Neuron (in vitro differentiated cells): ENCODE results near the gene NEDD4L.

Experiments used
- H2AFZ ChIP-seq: one replicate; pipeline ENCODE4 v1.6.1; 2013; ENCODE audit warnings: low read depth, mild to moderate bottlenecking, inconsistent platforms, low read length, moderate library complexity
- H3K27me3 ChIP-seq: one replicate; pipeline ENCODE4 v1.6.1; 2013; ENCODE audit warnings: low read length; ENCODE audit not compliant: insufficient read depth
- H3K36me3 ChIP-seq: one replicate; pipeline ENCODE4 v1.6.1; 2013; ENCODE audit warnings: low read length; ENCODE audit not compliant: insufficient read depth
- H3K4me1 ChIP-seq: one replicate; pipeline ENCODE4 v1.6.1; 2013; ENCODE audit warnings: low read length; ENCODE audit not compliant: insufficient read depth
- H3K4me3 ChIP-seq: 2 replicates; pipeline ENCODE4 v1.5.1; 2013; ENCODE audit warnings: mild to moderate bottlenecking, low read length, moderate library complexity
- H3K9me3 ChIP-seq: one replicate; pipeline ENCODE4 v1.6.1; 2013; ENCODE audit warnings: low read length

NEDD4L gene

DNA sequence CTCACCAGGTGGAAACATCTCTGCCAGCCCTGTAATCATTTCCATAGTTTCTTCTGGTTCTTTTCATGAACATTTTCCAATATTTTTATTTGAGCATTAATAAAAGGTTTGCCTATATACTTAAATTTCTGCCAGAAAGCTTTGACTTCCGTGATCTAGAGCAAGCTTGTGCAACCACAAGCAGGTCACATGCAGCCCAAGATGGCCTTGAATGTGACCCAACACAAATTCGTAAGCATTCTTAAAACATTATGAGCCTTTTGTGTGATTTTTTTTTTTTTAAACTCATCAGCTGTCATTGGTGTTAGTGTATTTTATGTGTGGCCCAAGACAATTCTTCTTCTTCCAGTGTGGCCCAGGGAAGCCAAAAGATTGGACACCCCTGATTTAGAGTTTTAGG is 51.6 kb downstream of the NEDD4L start:
- H3K9me3 ChIP-seq = peaks cover 3% of the 10 kb centered on the region
- H3K4me3 ChIP-seq = no peak overlapping the region
- no peaks in the 10 kb centered on the region for H3K27me3 ChIP-seq

GRCh38 chr18:58096658-58097057 is 52.6 kb downstream of the NEDD4L start:
- peaks cover 3% of the 10 kb centered on the region for H3K4me1 ChIP-seq
- no peaks in the 10 kb centered on the region for H3K27me3 ChIP-seq
- peaks cover 3% of the 10 kb centered on the region for H3K9me3 ChIP-seq
- H3K36me3 ChIP-seq = no peaks in the 10 kb centered on the region
- no peak overlapping the region for H2AFZ ChIP-seq
- H3K4me3 ChIP-seq = no peak overlapping the region

More for the DNA sequence above, 51.6 kb downstream of the NEDD4L start:
- no peak overlapping the region for H2AFZ ChIP-seq
- no peaks in the 10 kb centered on the region for H3K36me3 ChIP-seq
- H3K4me1 ChIP-seq = no peaks in the 10 kb centered on the region

- peaks cover 10% of the 10 kb centered on the region for H3K4me1 ChIP-seq
- no peak overlapping the region for H2AFZ ChIP-seq
- H3K4me3 ChIP-seq = no peak overlapping the region
- peaks cover 3% of the 10 kb centered on the region for H3K9me3 ChIP-seq
- H3K36me3 ChIP-seq = no peaks in the 10 kb centered on the region
- H3K27me3 ChIP-seq = no peaks in the 10 kb centered on the region
Measured at GRCh38 chr18:58097121-58097906, 53.3 kb downstream of the NEDD4L start.

GRCh38 chr18:58097907-58098166 is 53.8 kb downstream of the NEDD4L start:
- H2AFZ ChIP-seq = no peak overlapping the region
- no peaks in the 10 kb centered on the region for H3K27me3 ChIP-seq
- peaks cover 3% of the 10 kb centered on the region for H3K9me3 ChIP-seq
- H3K4me1 ChIP-seq = peaks cover 10% of the 10 kb centered on the region
- H3K4me3 ChIP-seq = no peak overlapping the region
- no peaks in the 10 kb centered on the region for H3K36me3 ChIP-seq

GRCh38 chr18:58098706-58099105 is 54.7 kb downstream of the NEDD4L start:
- no peaks in the 10 kb centered on the region for H3K36me3 ChIP-seq
- no peaks in the 10 kb centered on the region for H3K27me3 ChIP-seq
- H3K4me3 ChIP-seq = no peak overlapping the region
- peaks cover 3% of the 10 kb centered on the region for H3K9me3 ChIP-seq
- peaks cover 10% of the 10 kb centered on the region for H3K4me1 ChIP-seq
- H2AFZ ChIP-seq = no peak overlapping the region

DNA sequence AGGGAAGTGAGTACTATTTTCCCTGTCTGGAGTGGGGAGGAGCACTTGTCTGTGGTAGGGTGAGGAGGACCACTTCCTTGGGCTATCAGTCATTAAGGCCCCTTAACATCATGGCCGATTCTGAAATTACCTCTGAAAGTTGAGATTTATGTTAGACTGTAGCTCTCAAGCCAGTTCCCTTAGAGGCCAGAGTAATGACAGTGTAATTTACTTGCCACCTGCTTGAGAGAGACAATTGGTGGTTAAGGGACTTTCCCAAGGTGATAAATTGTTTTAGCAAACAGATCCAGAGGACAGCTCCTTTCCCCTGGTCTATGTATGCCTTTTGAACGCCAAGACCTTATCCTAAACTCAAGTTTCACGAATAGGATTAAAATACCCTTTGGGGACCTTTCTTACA is 56.1 kb downstream of the NEDD4L start:
- Histone ChIP-seq H3K9me3 (no peaks in the 10 kb centered on the region), H3K27me3 (no peaks in the 10 kb centered on the region), H3K4me3 (no peak overlapping the region), H3K4me1 (peaks cover 10% of the 10 kb centered on the region), H2AFZ (no peak overlapping the region), H3K36me3 (no peaks in the 10 kb centered on the region)

DNA sequence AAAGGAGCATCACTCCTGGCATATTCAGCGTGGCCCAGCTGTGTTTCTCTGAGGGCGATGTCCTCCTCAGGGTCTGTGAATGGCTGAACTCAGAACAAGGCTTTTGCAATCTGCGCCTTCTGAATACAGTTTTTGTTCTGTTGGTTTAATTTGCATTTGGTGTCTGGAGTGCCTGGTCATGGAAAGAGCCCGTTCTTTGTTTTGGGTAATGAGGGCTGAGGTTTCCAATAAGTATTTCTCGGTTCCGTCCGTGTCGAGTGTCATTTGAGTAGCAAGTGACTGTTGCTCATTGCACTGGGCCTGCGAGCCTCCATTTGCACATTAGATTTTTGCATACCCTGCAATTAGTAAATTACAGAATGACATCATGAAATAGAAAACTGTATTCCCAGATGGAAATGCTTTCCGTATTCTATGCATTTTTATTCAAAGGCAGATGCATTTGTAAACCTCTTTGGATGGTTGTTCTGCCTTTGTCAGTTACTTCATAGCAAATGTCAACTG is 57.3 kb downstream of the NEDD4L start:
- no peak overlapping the region for H2AFZ ChIP-seq
- no peak overlapping the region for H3K4me3 ChIP-seq
- H3K36me3 ChIP-seq = no peaks in the 10 kb centered on the region
- H3K9me3 ChIP-seq = no peaks in the 10 kb centered on the region
- H3K27me3 ChIP-seq = no peaks in the 10 kb centered on the region
- peaks cover 16% of the 10 kb centered on the region for H3K4me1 ChIP-seq

DNA sequence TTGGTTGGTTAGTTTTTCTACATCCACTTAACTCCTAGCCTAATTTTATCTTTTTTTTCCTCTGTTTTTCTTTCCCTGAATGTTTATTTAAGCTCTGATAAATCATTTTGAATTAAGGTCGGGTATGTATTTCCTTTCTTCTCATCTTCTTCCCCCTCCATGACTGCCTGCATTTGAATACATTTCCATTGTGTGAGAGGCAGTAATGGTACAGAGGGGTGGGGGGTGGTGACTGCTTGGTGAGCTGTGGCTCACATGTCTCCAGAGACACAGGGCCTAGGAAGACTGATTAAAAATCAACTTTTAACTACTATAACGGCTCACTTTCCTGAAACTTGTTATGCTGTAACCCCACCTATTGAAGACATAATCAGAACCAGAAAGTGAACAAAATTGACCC is 58.0 kb downstream of the NEDD4L start:
- Histone ChIP-seq H3K4me3 (no peak overlapping the region), H3K36me3 (no peaks in the 10 kb centered on the region), H3K9me3 (no peaks in the 10 kb centered on the region), H3K4me1 (peaks cover 16% of the 10 kb centered on the region), H2AFZ (no peak overlapping the region), H3K27me3 (no peaks in the 10 kb centered on the region)

GRCh38 chr18:58102875-58103274 is 58.8 kb downstream of the NEDD4L start:
- Histone ChIP-seq H3K4me3 (no peak overlapping the region), H3K36me3 (no peaks in the 10 kb centered on the region), H3K27me3 (no peaks in the 10 kb centered on the region), H3K4me1 (peaks cover 16% of the 10 kb centered on the region), H3K9me3 (no peaks in the 10 kb centered on the region), H2AFZ (no peak overlapping the region)

DNA sequence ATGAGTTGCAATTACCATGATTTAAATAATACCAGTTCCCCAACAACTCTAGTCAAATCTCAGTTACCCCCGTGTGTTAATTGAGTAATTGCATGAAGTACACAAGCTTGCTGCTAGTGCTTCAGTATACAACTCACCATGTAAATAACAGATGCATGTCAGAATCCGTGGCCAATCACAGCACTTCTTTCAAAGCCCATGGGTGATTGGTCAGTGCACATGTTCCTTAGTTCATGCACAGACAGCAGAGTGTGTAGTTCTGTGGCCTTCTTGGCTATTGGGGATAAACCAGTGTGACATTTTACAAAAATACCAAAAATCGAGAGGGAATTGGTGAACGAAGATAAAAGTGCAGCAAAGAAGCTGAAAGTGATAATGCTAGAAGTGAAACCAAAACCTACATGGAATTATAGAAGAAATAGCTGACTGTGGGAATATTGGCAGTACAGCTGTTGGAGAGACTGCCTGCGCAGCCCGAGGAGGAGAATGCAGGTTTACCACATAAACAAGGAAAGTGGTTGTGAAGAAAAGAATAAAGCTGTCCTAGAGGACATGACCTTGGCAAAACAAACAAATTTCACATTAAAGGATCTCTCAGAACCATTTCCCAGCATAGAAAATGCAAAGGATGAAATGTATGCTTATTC is 59.4 kb downstream of the NEDD4L start:
- peaks cover 16% of the 10 kb centered on the region for H3K4me1 ChIP-seq
- H2AFZ ChIP-seq = no peak overlapping the region
- H3K4me3 ChIP-seq = no peak overlapping the region
- H3K9me3 ChIP-seq = no peaks in the 10 kb centered on the region
- H3K27me3 ChIP-seq = no peaks in the 10 kb centered on the region
- no peaks in the 10 kb centered on the region for H3K36me3 ChIP-seq

DNA sequence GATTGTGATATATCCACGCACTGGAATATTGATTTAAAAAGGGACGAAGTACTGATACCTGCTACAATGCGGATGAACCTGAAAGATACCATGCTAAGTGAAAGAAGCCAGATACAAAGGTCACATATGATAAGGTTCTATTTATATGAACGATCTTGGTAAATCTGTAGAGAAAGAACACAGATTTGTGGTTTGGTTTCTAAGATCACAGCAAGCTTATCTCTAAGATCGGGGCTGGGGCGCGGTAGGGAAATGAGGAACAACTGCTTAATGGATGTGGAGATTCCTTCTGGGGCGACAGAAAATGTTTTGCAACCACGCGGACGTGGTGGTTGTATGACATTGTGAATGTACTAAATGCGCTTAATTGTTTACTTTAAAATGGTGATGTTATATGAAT is 60.1 kb downstream of the NEDD4L start:
- Histone ChIP-seq H3K9me3 (no peaks in the 10 kb centered on the region), H3K36me3 (no peaks in the 10 kb centered on the region), H2AFZ (no peak overlapping the region), H3K4me1 (peaks cover 16% of the 10 kb centered on the region), H3K27me3 (no peaks in the 10 kb centered on the region), H3K4me3 (no peak overlapping the region)

DNA sequence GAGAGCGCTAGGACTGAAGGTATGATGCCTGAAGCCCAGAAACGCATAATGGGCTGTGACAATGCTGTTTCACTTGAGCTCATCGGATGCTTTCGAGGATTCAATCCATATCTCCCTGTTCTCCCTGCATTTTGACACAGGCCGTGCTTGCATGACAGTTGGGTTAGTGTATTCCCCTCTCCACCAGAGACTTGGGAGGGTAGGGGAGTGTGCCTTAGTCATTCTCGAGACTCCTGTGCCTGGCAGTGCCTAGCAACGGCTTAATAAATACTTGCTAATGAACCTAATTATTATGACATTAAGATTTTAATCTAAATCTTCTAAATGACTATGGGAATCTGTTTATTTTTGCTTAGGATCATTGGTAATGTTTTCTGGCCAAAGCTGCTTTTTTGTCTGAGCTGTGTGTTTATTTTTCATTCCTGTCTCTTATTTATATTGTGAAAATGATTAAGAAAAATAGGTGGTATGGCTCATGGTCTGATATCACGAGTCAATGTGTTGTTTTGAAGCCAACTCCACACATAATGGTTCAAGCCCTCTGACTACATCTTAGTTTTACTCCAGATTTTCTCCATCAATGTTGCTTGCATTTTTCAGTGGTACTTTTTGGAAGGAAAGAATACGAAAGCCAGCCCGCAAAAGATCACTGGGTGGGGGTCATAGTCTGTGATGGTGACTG is 61.3 kb downstream of the NEDD4L start:
- H3K27me3 ChIP-seq = no peaks in the 10 kb centered on the region
- H3K9me3 ChIP-seq = no peaks in the 10 kb centered on the region
- H2AFZ ChIP-seq = no peak overlapping the region
- H3K4me1 ChIP-seq = peaks cover 16% of the 10 kb centered on the region
- no peaks in the 10 kb centered on the region for H3K36me3 ChIP-seq
- no peak overlapping the region for H3K4me3 ChIP-seq

DNA sequence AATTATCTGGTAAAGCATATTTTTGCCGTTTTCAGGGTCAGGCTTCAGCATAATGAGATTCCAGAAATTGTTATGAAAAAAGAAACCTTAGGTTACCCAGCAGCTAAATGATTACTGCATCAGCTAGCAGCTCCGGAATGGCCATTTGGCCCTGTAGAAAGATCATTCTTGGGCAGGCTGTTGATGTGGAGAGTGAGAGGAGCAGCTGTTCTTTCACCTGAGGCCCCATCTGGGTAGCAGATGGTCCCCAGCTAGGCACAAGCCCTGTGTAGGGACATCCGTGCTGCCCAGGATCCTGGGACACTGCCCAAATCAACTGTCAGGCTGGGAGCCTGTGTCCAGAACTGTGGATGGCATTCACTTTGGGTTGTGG is 61.8 kb downstream of the NEDD4L start:
- no peak overlapping the region for H2AFZ ChIP-seq
- H3K4me1 ChIP-seq = peaks cover 16% of the 10 kb centered on the region
- H3K27me3 ChIP-seq = no peaks in the 10 kb centered on the region

More for the DNA sequence above, 61.8 kb downstream of the NEDD4L start:
- H3K9me3 ChIP-seq = no peaks in the 10 kb centered on the region
- no peaks in the 10 kb centered on the region for H3K36me3 ChIP-seq
- H3K4me3 ChIP-seq = no peak overlapping the region
